ENCODE results near the gene GLIS2.

The GLIS2 gene

DNA sequence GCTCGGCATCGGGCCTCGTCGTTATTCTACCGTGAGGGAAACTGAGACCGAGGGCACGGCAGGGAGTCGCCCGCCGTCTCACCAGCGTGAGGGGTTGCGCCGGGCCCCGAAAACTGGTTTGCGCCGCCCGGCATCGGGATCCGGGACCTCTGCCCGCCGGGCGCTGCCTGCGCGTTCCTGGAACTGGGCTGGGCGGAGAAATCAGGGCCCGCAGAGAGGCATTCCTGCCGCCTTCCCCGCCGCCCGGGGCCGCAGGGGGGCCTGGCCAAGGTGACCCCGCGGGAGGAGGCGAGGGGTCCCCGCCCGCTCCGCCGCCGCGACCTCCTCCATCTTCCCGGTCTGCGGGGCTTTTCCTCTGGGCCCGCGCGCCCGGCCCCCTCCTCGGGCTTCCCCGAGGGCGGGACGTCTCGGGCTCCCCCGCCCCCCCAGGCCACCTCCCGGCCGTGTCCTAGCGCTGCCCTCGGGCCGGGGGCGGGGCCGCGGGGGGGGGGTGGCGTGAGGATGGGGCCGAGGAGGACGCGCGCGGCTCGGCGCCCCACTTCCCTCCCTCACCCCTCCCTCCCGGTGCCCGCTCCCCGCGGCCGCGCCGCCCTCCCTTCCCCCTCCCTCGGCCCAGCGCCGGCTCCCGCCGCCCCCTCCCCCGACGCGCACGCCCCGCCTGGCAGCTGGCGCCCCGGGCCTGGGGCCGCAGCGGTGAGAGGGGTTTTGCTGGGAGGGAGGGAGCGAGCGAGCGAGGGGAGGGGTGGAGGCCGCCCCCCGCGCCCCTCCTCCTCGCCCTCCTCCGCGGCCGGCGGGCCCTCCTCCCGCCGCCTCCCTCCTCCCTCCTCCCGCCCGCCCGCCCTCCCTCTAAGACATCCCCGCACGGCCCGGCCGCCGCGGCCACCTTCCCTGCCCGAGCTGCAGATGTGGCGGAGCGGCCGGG, at the start of gene GLIS2:
Gene GLIS2, plus strand, starts transcription at position 882 of the 922 bp plus-strand sequence. CDS start 16,214 bp downstream, outside the sequence.
- DNase-seq (ENCODE audit: low read depth in 2 of 2), result no peak

- no peak for DNase-seq (ENCODE audit: low read depth in 2 of 2)
Measured at GRCh38 chr16:4266372-4266771, 49.5 kb upstream of the GLIS2 start.

GRCh38 chr16:4270091-4270490, 45.8 kb upstream of the GLIS2 start:
- DNase-seq (ENCODE audit: low read depth in 2 of 2), result no peak

DNA sequence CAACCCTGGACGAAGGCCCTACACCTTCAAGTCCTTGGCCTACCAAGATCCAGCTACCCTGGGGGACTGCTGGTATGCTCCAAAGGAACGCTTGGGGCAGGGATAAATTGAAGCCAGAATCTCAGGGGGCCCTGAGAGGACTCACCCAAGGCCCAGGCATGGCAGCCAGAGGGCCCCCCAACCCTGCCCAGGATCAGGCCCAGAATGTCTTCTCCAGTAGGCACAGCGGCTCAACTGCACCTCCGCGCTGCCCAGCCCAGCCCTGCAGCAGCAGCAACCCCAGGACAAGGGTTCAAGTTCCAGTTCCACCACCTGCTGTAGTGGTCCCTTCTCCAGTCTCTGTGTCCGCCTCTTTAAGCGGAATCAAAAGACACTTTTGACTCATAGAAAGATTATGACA, 45.3 kb upstream of the GLIS2 start:
- no peak for DNase-seq (ENCODE audit: low read depth in 2 of 2)

DNA sequence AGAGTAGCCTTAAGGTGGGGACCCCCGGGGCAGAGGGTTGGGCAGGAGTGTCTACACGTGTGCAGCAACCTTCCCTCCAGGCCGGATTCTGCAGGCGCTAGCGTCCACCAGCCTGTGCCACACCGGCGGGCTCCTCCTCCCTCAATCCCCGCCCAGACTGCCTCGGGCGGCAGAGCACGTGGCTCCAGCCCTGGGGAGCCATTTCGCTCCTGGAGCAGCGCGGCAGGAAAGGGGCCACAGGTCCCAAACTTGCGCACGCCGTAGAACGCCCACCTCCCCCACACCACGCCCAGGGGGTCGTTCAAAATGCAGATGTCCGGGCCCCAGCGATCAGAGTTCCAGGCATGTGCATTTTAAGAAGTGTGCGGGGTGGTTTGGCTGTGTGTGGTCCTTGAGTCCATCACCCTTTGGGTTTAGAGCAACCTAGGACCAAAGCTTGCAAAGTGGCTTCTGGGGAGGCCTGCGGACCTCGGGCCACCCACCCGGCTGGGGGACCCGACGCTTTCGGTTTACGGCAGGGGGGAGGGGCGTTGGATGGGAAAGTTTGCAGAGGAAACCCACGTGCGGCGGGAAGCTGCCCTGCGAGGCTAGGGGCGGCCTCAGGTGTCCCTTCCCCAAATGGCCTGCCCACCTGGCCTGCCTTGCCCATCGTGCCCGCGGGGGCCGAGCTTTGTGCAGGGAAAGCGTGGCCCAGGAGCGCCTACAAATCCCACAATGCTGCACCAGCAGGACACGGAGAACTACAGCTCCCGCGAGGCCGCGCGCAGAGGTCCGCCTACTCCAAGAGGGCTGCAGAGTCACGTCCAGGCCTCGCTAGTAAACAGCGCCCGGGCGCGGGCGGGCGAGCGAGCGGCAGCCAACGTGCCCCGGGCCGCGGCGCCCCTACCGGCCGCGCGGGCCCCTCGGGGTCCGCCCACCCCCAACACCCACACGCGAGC, 44.4 kb upstream of the GLIS2 start:
- DNase-seq (ENCODE audit: low read depth in 2 of 2), result peak; percentile 83 to 85

DNA sequence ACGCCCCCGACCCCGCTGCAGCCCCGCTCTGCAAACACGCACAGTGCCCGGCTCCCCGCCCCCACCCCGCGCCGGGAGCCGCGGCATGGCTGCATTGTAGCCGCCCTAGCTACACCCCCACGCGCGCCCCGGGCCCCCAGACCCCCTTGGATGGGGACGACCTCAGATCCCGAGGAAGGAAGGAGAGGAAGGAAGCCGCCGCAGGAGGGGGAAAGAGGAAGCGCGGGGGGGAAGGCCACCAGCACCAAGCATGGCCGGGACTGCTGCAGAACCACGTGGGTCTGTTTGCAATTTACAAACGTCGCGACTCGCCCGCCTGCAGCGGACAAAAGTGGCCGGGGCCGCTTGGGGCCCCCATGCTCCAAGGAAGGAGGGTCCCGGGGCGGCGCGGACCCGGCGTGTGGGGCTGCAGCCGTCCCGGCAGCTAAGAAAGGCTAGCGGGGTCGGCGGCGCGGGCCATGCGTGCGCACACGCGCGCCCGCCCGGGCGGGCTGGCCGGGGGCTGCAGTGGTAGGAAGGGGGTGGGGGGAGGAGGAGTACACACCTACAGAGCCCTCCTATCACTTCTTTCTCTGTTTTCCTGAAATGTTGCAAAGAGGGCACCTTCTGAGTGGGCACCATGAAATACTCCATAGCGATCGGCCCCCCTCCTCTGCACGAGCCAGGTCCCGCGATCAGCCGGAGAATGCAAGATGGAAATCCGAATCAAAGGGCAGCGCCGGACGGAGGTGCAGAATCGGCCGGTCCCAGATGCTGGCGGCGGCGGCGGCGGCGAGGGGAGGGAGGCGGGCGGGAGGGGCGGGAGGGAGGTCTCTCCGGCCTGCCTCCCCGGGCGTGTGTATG, 43.5 kb upstream of the GLIS2 start:
- peak in 1 of 2 donors; percentile 12 for DNase-seq (ENCODE audit: low read depth in 2 of 2)

GRCh38 chr16:4273858-4274311, 42.0 kb upstream of the GLIS2 start:
- peak; percentile 22 to 49 for DNase-seq (ENCODE audit: low read depth in 2 of 2)

DNA sequence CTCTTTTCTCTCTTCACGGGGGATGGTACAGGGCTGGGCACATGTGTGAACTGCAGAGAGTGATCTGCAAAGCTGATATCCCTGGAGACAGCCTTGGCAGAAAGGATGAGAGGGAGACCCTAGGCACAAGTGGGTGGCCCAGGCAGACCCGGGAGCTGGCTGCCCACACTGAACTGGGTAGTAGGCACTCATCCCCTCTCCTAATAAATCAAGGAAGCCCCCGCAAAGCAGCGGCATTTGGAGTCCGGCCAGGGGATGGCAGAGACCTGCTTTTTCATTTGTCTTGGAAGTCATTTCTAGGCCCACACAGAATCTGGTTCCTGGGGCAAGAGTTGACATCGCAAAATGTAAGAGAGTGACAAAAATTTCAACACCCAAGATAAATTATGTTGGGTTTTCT, 40.0 kb upstream of the GLIS2 start:
- DNase-seq (ENCODE audit: low read depth in 2 of 2), result no peak

GRCh38 chr16:4277987-4278513, 37.8 kb upstream of the GLIS2 start:
- DNase-seq (ENCODE audit: low read depth in 2 of 2), result no peak

GRCh38 chr16:4280625-4281024, 35.2 kb upstream of the GLIS2 start:
- DNase-seq (ENCODE audit: low read depth in 2 of 2), result no peak

GRCh38 chr16:4283441-4283840, 32.4 kb upstream of the GLIS2 start:
- DNase-seq (ENCODE audit: low read depth in 2 of 2), result no peak

DNA sequence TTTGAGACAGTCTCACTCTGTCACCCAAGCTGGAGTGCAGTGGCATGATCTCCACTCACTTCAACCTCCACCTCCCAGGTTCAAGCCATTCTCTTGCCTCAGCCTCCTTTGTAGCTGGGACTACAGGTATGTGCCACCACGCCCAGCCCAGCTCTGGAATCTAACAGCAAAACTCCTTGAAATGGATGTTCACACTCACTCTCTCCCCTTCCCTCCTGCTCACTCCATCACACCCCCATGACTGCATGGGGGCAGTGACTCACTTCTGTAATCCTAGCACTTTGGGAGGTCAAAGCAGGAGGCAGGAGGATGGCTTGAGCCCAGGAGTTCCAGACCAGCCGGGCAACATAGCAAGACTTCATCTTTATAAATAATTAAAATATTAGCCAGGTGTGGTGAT, 31.9 kb upstream of the GLIS2 start:
- no peak for DNase-seq (ENCODE audit: low read depth in 2 of 2)

DNA sequence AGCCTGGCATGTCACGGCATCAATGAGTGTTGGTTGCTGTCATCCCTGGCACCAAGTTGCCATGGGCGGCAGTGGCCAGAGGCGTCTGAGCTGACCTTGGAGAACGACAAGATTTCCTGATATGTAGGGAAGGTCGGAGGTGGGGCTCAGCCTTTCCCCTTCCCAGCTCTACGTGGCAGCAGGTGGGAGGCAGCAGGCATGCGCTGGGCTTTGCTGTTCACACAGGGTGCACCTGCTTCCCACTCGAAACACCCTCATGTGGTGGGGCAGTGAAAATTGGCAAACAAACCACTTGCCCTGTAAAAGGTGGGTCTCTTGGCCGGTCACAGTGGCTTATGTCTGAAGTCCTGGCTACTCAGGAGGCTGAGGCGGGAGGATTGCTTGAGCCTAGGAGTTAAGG, 30.7 kb upstream of the GLIS2 start:
- no peak for DNase-seq (ENCODE audit: low read depth in 2 of 2)

DNA sequence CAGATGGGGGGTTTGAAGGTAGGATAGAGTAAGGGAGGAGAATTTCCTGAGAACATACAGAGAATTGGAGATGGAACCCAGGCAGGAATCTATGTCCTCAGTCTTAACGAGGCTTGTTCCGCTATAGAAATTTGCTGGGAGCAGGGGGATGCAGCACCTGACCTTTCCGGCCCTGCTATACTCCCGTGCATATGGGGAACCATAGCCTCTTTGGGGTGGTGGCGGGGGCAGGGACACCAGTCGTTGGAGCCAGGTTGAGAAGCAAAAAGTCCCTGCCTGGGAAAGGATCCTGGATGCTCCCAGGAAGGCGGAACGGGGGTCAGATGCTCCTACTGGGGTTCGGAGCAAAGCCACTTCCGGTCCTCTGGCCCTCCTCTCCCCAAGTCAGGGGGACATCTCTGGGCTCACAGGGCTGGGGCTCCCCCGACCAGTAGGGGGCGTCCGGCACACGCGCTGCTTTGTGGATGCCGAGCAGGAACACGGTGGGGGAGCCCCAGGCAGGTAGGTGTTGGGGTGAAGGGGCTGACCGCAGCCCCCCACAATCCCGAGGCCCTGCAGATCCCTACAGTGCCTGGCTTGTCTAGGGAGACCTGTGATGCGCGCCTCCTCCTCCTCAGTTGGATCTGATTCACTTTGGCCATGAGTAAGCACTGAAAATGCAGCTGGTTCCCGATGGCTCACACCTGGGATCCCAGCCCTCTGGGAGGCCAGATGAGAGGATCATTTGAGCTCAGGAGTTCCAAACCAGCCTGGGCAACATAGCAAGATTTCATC, 27.5 kb upstream of the GLIS2 start:
- DNase-seq (ENCODE audit: low read depth in 2 of 2), result peak; percentile 62 to 63

DNA sequence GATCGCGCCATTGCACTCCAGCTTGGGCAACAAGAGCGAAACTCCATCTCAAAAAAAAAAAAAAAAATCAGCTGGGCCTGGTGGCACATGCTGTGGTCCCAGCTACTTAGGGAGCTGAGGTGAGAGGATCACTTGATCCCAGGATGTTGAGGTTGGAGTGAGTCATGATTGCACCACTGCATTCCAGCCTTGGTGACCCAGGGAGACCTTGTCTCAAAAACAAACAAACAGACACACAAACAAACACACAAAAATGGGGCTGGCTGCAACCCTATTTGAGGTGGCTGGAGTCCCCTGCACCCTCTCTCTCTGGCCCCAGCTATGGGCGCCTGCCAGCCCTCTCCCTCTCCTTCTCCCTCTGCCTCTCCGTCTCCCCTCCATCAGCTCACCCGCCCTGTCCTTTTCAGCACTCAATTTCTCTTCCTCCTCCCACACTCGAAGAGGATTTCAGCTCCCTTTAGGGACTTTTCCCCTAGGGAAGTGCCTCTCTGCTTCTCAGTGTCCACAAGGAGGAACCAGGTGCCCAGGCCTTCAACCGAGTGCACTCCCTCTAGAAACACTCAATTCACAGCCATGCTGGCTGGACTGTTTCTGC, 25.5 kb upstream of the GLIS2 start:
- DNase-seq (ENCODE audit: low read depth in 2 of 2), result no peak

GRCh38 chr16:4291699-4292098, 24.2 kb upstream of the GLIS2 start:
- DNase-seq (ENCODE audit: low read depth in 2 of 2), result no peak

- no peak for DNase-seq (ENCODE audit: low read depth in 2 of 2)
Measured at GRCh38 chr16:4293181-4293716, 22.6 kb upstream of the GLIS2 start.

DNA sequence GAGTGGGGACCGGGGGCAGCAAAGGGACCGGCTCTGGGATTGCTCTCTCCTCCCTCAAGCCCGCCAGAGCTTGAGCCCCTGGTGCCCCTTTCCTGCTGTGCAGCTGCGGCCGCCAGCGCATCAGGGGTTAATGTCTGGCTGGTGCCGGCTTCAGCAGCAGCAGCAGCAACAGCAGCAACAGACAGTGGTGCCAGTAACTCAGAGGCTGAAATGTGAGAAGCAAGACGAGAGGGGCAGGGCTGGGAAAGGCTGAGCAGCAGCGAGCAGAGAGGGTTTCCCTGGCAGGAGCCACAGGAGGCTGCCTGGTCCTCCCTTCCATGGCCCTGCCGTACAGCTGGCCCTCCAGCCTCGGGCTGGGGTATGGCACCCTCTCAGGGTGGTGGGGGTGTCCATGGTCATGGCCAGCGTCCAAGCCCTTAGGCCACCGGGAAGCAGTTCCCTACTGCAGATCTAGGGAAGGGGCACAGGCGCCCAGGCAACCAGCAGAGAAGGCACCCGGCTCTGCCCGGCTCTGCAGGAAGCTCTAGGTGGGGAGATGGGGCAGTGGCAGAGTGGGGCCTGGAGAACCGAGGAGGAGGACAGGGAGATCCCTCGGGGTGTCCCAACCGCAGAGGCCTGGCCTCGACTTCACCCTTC, 21.9 kb upstream of the GLIS2 start:
- no peak for DNase-seq (ENCODE audit: low read depth in 2 of 2)

DNA sequence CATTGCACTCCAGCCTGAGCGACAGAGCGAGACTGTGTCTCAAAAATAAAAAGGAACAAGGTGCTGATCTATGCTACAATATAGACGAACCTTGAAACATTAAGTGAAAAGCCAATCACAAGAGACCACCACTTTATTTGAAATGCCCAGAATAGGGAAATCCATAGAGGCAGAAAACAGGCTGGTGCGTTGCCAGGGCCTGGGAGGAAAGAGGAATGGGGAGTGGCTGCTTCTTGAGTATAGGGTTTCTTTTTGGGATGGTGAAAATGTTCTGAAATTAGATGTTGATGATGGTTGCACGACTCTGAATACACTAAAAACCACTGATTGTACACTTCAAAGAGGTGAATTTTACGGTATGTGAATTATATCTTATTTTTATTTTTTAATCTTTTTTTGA, 20.3 kb upstream of the GLIS2 start:
- DNase-seq (ENCODE audit: low read depth in 2 of 2), result no peak
